ENCODE measurements around the gene GCLC.

Gene GCLC

DNA sequence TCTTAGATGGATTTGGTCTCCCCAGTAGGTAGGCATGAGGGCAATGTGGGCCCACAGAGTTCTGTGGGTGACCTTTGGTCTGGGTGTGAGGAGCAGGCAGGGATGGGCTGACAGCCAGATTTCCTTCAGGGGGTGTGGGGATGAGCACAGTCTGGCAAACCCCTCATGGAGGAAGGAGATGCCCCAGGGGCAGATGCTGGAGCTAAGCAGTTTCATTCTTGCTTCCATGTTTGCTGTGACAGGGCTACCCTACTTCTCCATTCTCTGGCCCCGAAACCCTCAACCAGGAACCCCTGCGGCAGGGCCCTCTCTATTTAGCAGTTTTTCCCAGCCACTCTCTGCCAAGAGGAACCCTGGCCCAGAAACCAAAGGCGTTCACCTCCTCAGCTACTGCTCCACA lies 40.4 kb downstream of the GCLC start:
- Histone ChIP-seq H3K36me3 (ENCODE audit: control insufficient read depth in 2 of 2, insufficient read depth in 1 of 2, low read length in 2 of 2) (peaks cover 42 to 86% of the 10 kb centered on the region in 2 experiments), H3K27ac (ENCODE audit: extremely low read depth, low read depth, low read length) (no peak overlapping the region), H3K9me3 (ENCODE audit: control insufficient read depth, insufficient read depth, low read depth, low read length) (no peaks in the 10 kb centered on the region), H3K4me1 (ENCODE audit: control insufficient read depth, insufficient read depth, low read length) (no peaks in the 10 kb centered on the region), H3K4me3 (ENCODE audit: low read depth, low read length) (no peak overlapping the region)
- TF ChIP-seq ZNF37A (tag by site-specific recombination; IDR thresholded peaks at IDR 0.05) (no peak), HOXA7 (CRISPR knock-in tag; IDR thresholded peaks at IDR 0.05; ENCODE audit: borderline replicate concordance) (no peak)
- CTCF ChIA-PET = interaction anchor here (0.6 to 6.6 kb wide), 9 partner anchors 12 to 224 kb away, joined by 3 to 54 read pairs (median 4); partner anchors contain the start of gene GCLC
- POLR2A ChIA-PET = interaction anchor here (0.6 kb wide), 1 partner anchor 111 kb away, joined by 5 read pairs; no protein-coding TSS in a partner anchor

DNA sequence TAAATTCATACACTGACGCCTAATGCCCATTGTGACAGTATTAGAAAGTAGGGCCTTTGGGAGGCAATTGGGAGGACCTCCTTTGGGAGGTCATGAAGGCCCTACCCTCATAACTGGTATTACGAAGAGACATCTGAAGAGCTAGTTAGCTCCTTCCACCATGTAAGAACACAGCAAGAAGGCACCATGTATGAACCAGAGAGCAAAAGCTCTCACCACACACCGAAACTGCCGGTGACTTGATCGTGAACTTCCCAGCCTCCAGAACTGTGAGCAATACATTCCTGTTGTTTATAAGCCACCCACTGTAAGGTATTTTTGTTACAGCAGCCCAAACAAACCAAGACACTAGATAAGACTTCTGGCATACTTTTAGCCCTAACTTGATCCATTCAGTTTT lies 41.8 kb downstream of the GCLC start:
- Histone ChIP-seq H3K27ac (ENCODE audit: extremely low read depth, low read depth, low read length) (no peak overlapping the region), H3K36me3 (ENCODE audit: control insufficient read depth in 2 of 2, insufficient read depth in 1 of 2, low read length in 2 of 2) (peaks cover 45 to 86% of the 10 kb centered on the region in 2 experiments), H3K9me3 (ENCODE audit: control insufficient read depth, insufficient read depth, low read depth, low read length) (no peaks in the 10 kb centered on the region), H3K4me3 (ENCODE audit: low read depth, low read length) (no peak overlapping the region), H3K4me1 (ENCODE audit: control insufficient read depth, insufficient read depth, low read length) (no peaks in the 10 kb centered on the region)
- TF ChIP-seq, protein P1, sequence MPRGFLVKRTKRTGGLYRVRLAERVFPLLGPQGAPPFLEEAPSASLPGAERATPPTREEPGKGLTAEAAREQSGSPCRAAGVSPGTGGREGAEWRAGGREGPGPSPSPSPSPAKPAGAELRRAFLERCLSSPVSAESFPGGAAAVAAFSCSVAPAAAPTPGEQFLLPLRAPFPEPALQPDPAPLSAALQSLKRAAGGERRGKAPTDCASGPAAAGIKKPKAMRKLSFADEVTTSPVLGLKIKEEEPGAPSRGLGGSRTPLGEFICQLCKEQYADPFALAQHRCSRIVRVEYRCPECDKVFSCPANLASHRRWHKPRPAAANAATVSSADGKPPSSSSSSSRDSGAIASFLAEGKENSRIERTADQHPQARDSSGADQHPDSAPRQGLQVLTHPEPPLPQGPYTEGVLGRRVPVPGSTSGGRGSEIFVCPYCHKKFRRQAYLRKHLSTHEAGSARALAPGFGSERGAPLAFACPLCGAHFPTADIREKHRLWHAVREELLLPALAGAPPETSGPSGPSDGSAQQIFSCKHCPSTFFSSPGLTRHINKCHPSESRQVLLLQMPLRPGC (tag by site-specific recombination; IDR thresholded peaks at IDR 0.05) = no peak
- TF ChIP-seq ZNF266 (tag by site-specific recombination; IDR thresholded peaks at IDR 0.05; ENCODE audit: low read depth) = peak; percentile 38; the same call in 1 of the 2 replicates
- CTCF ChIA-PET = interaction anchor here (0.6 to 6.6 kb wide), 4 partner anchors 10 to 562 kb away, joined by 3 to 54 read pairs (median 6); no protein-coding TSS in a partner anchor
- POLR2A ChIA-PET = no interaction called here

DNA sequence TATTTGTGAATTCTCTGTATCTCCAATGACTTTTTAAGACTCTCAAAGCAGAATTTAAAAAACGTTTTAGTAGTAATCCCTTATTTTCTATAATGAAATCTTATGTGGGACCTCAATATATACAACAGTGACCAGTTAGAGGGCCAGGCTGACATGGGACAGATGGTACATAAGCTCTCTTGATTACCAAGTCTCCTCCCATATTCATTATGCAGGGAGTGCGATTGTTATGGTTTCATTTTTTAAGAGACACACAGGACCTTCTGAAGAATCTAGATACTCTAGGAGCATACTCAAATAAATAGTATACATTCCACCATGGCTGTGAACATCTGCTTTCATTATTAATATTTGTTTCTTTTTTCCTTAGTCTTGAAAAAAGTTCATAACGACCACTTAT lies 43.5 kb downstream of the GCLC start:
- H3K9me3 ChIP-seq (ENCODE audit: control insufficient read depth, insufficient read depth, low read depth, low read length) = no peaks in the 10 kb centered on the region
- peaks cover 40 to 84% of the 10 kb centered on the region in 2 experiments for H3K36me3 ChIP-seq (ENCODE audit: control insufficient read depth in 2 of 2, insufficient read depth in 1 of 2, low read length in 2 of 2)
- H3K4me1 ChIP-seq (ENCODE audit: control insufficient read depth, insufficient read depth, low read length) = no peaks in the 10 kb centered on the region
- ChIA-PET POLR2A (no interaction called here), CTCF (interaction anchor here (0.6 to 6.6 kb wide), 7 partner anchors 9 to 227 kb away, joined by 3 to 54 read pairs (median 3); no protein-coding TSS in a partner anchor)
- TF ChIP-seq ZFP3 (tag by site-specific recombination; IDR thresholded peaks at IDR 0.05; ENCODE audit: low read depth) (no peak), ZNF521 (tag by site-specific recombination; IDR thresholded peaks at IDR 0.05) (no peak), GFI1B (tag by site-specific recombination; IDR thresholded peaks at IDR 0.05) (no peak), ZNF549 (tag by site-specific recombination; IDR thresholded peaks at IDR 0.05) (no peak), KLF10 (tag by site-specific recombination; IDR thresholded peaks at IDR 0.05) (no peak), KLF16 (tag by site-specific recombination; IDR thresholded peaks at IDR 0.05) (no peak), ZNF211 (tag by site-specific recombination; IDR thresholded peaks at IDR 0.05; ENCODE audit: low read depth) (no peak)
- TF ChIP-seq, protein P2, sequence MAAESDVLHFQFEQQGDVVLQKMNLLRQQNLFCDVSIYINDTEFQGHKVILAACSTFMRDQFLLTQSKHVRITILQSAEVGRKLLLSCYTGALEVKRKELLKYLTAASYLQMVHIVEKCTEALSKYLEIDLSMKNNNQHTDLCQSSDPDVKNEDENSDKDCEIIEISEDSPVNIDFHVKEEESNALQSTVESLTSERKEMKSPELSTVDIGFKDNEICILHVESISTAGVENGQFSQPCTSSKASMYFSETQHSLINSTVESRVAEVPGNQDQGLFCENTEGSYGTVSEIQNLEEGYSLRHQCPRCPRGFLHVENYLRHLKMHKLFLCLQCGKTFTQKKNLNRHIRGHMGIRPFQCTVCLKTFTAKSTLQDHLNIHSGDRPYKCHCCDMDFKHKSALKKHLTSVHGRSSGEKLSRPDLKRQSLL (tag by site-specific recombination; IDR thresholded peaks at IDR 0.05) = no peak
- TF ChIP-seq, protein P3, sequence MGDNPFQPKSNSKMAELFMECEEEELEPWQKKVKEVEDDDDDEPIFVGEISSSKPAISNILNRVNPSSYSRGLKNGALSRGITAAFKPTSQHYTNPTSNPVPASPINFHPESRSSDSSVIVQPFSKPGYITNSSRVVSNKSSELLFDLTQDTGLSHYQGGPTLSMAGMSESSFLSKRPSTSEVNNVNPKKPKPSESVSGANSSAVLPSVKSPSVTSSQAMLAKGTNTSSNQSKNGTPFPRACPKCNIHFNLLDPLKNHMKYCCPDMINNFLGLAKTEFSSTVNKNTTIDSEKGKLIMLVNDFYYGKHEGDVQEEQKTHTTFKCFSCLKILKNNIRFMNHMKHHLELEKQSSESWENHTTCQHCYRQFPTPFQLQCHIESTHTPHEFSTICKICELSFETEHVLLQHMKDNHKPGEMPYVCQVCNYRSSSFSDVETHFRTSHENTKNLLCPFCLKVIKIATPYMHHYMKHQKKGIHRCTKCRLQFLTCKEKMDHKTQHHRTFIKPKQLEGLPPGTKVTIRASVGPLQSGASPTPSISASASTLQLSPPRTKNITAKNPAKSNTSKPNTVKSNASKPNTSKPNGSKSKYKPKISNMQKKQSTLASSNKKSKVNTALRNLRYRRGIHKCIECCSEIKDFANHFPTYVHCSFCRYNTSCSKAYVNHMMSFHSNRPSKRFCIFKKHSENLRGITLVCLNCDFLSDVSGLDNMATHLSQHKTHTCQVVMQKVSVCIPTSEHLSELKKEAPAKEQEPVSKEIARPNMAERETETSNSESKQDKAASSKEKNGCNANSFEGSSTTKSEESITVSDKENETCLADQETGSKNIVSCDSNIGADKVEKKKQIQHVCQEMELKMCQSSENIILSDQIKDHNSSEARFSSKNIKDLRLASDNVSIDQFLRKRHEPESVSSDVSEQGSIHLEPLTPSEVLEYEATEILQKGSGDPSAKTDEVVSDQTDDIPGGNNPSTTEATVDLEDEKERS (tag by site-specific recombination; IDR thresholded peaks at IDR 0.05) = no peak
- H3K4me3 ChIP-seq (ENCODE audit: low read depth, low read length) = no peak overlapping the region
- no peak overlapping the region for H3K27ac ChIP-seq (ENCODE audit: extremely low read depth, low read depth, low read length)
